ENCODE data around the gene IRF7.

DNA sequence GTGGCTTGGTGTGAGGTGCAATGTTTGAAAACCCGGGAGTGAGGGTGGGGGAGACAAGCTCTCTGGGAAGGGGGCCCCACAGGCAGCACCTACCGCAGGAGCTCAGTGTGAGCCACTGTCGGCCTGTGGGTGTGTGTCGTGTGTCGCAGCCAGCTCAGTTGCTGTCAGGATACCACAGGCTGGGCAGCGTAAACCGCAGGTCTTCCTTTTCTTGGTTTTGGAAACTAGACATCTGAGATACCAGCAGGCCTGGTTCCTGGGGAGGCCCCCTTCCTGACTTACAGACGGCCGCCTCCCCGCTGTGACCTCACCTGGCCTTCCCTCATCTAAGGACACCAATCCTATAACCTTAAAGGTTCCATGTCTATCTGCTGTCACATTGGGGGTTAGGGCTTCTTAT, 19.4 kb downstream of the IRF7 start:
- TF ChIP-seq, protein P1, sequence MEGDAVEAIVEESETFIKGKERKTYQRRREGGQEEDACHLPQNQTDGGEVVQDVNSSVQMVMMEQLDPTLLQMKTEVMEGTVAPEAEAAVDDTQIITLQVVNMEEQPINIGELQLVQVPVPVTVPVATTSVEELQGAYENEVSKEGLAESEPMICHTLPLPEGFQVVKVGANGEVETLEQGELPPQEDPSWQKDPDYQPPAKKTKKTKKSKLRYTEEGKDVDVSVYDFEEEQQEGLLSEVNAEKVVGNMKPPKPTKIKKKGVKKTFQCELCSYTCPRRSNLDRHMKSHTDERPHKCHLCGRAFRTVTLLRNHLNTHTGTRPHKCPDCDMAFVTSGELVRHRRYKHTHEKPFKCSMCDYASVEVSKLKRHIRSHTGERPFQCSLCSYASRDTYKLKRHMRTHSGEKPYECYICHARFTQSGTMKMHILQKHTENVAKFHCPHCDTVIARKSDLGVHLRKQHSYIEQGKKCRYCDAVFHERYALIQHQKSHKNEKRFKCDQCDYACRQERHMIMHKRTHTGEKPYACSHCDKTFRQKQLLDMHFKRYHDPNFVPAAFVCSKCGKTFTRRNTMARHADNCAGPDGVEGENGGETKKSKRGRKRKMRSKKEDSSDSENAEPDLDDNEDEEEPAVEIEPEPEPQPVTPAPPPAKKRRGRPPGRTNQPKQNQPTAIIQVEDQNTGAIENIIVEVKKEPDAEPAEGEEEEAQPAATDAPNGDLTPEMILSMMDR (conservative IDR thresholded peaks at IDR 0.05; ENCODE audit: low read depth, low read length), result no peak
- TF ChIP-seq EZH2 (IDR thresholded peaks at IDR 0.05; ENCODE audit: low read length, unreplicated experiment), result no peak
